NOMO-1 treated with dmso at 0.1 percent for 144 hours (cell line): ENCODE data around the gene KAT8.

Source experiments
- DNase-seq: peaks from one replicate; lab custom pipeline; 2025; ENCODE audit not compliant: unreplicated experiment; lab: John Stamatoyannopoulos, UW

KAT8 gene

GRCh38 chr16:31106509-31107464 lies 10.7 kb upstream of the KAT8 start:
- DNase-seq = no peak

- DNase-seq = no peak
Measured at GRCh38 chr16:31107465-31107867, 10.0 kb upstream of the KAT8 start.

- peak; percentile 58 for DNase-seq
Measured at GRCh38 chr16:31108035-31108793, 9.2 kb upstream of the KAT8 start, which contains the start of gene BCKDK. TSS of gene BCKDK (plus strand) at chr16:31108386. CDS start at chr16:31109224, 838 bp downstream.

- no peak for DNase-seq
Measured at GRCh38 chr16:31108794-31109558, 8.5 kb upstream of the KAT8 start.

GRCh38 chr16:31109622-31110021 lies 7.8 kb upstream of the KAT8 start:
- no peak for DNase-seq

GRCh38 chr16:31110106-31111034 lies 7.1 kb upstream of the KAT8 start:
- no peak for DNase-seq

- no peak for DNase-seq
Measured at GRCh38 chr16:31111881-31112466, 5.5 kb upstream of the KAT8 start.

- no peak for DNase-seq
Measured at GRCh38 chr16:31112711-31113110, 4.8 kb upstream of the KAT8 start.

- DNase-seq = peak; percentile 47
Measured at GRCh38 chr16:31113121-31114120, 4.0 kb upstream of the KAT8 start.

- no peak for DNase-seq
Measured at GRCh38 chr16:31114468-31114867, 3.0 kb upstream of the KAT8 start.

- no peak for DNase-seq
Measured at GRCh38 chr16:31118223-31119155, 1.0 kb downstream of the KAT8 start.

GRCh38 chr16:31120129-31120528 lies 2.7 kb downstream of the KAT8 start:
- no peak for DNase-seq

GRCh38 chr16:31125844-31126243 lies 8.4 kb downstream of the KAT8 start:
- DNase-seq = no peak

GRCh38 chr16:31127182-31127581 lies 9.7 kb downstream of the KAT8 start:
- no peak for DNase-seq

GRCh38 chr16:31128711-31129567 lies 11.5 kb downstream of the KAT8 start:
- peak; percentile 96 for DNase-seq

- no peak for DNase-seq
Measured at GRCh38 chr16:31129568-31130335, 12.3 kb downstream of the KAT8 start.
